Mesothelial cell of epicardium (in vitro differentiated cells): ENCODE data around the gene ZNF782. TPM values are rescaled to one million over a fixed set of nuclear protein-coding genes. Genes with fewer than 3 reads are reported as not detected.

Source experiments
- DNase-seq, 2 experiments: peaks; one replicate each; pipeline ENCODE4 v3.0.0; 2021; ENCODE audit warnings: low spot score in 2 of 2; ENCODE audit not compliant: unreplicated experiment in 2 of 2
- H3K27ac Mint-ChIP-seq: 2 replicates; pipeline ENCODE4 v1.8.0; 2021; ENCODE audit warnings: mixed read lengths
- H3K27me3 Mint-ChIP-seq: 2 replicates; pipeline ENCODE4 v1.8.0; 2021; ENCODE audit warnings: low read depth, mixed read lengths
- H3K36me3 Mint-ChIP-seq: 2 replicates; pipeline ENCODE4 v1.8.0; 2021; ENCODE audit warnings: mixed read lengths
- H3K4me1 Mint-ChIP-seq: 2 replicates; pipeline ENCODE4 v1.8.0; 2021; ENCODE audit warnings: mixed read lengths
- H3K4me3 Mint-ChIP-seq: 2 replicates; pipeline ENCODE4 v1.8.0; 2021; ENCODE audit warnings: mild to moderate bottlenecking, moderate library complexity, mixed read lengths
- H3K9me3 Mint-ChIP-seq: 2 replicates; pipeline ENCODE4 v1.8.0; 2021; ENCODE audit warnings: mixed read lengths
- CTCF ChIP-seq: fragments of 200-600 bp; sonication (generic); IDR thresholded peaks from one replicate; pipeline ENCODE4 v1.5.0; 2021; ENCODE audit warnings: antibody characterized with exemption; ENCODE audit not compliant: unreplicated experiment
- total RNA-seq: library from RNA; stranded (reverse); gene quantifications from 3 replicates; pipeline ENCODE4 v1.2.1, GENCODE V29; 2021

Gene ZNF782
- total RNA-seq, 1 donor from 2014 or later: 9.9 TPM

- DNase-seq: no peak
- Mint-ChIP-seq H3K4me3 (no peak overlapping the region), H3K27ac (no peak overlapping the region), H3K27me3 (no peaks in the 10 kb centered on the region), H3K4me1 (peaks cover 18% of the 10 kb centered on the region), H3K9me3 (peaks cover 16% of the 10 kb centered on the region), H3K36me3 (peaks cover 18% of the 10 kb centered on the region)
- TF ChIP-seq CTCF: no peak
Measured at GRCh38 chr9:96781552-96781951, 72.8 kb downstream of the ZNF782 start.

GRCh38 chr9:96779089-96779488 is 75.2 kb downstream of the ZNF782 start:
- peaks cover 11% of the 10 kb centered on the region for H3K9me3 Mint-ChIP-seq
- TF ChIP-seq CTCF: no peak
- H3K27me3 Mint-ChIP-seq: no peaks in the 10 kb centered on the region
- no peak overlapping the region for H3K27ac Mint-ChIP-seq
- H3K36me3 Mint-ChIP-seq: peaks cover 22% of the 10 kb centered on the region
- H3K4me3 Mint-ChIP-seq: peak overlapping the region; percentile 97
- DNase-seq: no peak
- peaks cover 18% of the 10 kb centered on the region for H3K4me1 Mint-ChIP-seq

GRCh38 chr9:96777426-96777864 is 76.9 kb downstream of the ZNF782 start:
- no peak for TF ChIP-seq CTCF
- Mint-ChIP-seq H3K9me3 (peaks cover 12% of the 10 kb centered on the region), H3K27me3 (no peaks in the 10 kb centered on the region), H3K36me3 (peaks cover 22% of the 10 kb centered on the region), H3K27ac (peak overlapping the region; percentile 95), H3K4me1 (peaks cover 18% of the 10 kb centered on the region), H3K4me3 (peak overlapping the region; percentile 97)
- DNase-seq: no peak

GRCh38 chr9:96771124-96771523 is 83.2 kb downstream of the ZNF782 start:
- peaks cover 65% of the 10 kb centered on the region for H3K9me3 Mint-ChIP-seq
- no peak for TF ChIP-seq CTCF
- peaks cover 78% of the 10 kb centered on the region for H3K36me3 Mint-ChIP-seq
- no peak for DNase-seq
- no peak overlapping the region for H3K4me3 Mint-ChIP-seq
- H3K27ac Mint-ChIP-seq: no peak overlapping the region
- H3K27me3 Mint-ChIP-seq: no peaks in the 10 kb centered on the region
- no peaks in the 10 kb centered on the region for H3K4me1 Mint-ChIP-seq

- Mint-ChIP-seq H3K27ac (no peak overlapping the region), H3K4me3 (no peak overlapping the region), H3K4me1 (no peaks in the 10 kb centered on the region), H3K9me3 (peaks cover 69% of the 10 kb centered on the region), H3K27me3 (no peaks in the 10 kb centered on the region), H3K36me3 (peaks cover 90% of the 10 kb centered on the region)
- DNase-seq: no peak
- no peak for TF ChIP-seq CTCF
Measured at GRCh38 chr9:96769989-96770388, 84.3 kb downstream of the ZNF782 start.

Other genes starting within 250 kb of the ZNF782 start
- gene CDC14B, start 234.7 kb downstream of the ZNF782 start, total RNA-seq: 39.0 to 40.1 TPM (median 39.3 TPM) in 3 replicates
- gene PRXL2C, start 199.2 kb downstream of the ZNF782 start, total RNA-seq: 4.6 to 4.7 TPM (median 4.7 TPM) in 3 replicates
- gene ZNF510, start 76.4 kb downstream of the ZNF782 start, total RNA-seq: 12.1 to 14.9 TPM (median 13.3 TPM) in 3 replicates
- gene NUTM2G, start 74.3 kb upstream of the ZNF782 start, total RNA-seq: 0.16 to 0.20 TPM in 2 of 3 replicates, not detected in the other
- 8.3 to 8.9 TPM (median 8.6 TPM) in 3 replicates for gene CTSV, start 184.6 kb upstream of the ZNF782 start, total RNA-seq